HL-60/S4 treated with retinoic acid at 250 ng/mL for 4 days and 3 days (cell line): ENCODE results near the gene POU2AF2.
"Not testable (repeated sequence)": the region's sequence is repeated elsewhere in the genome, so short reads cannot be mapped to it uniquely, and the experiment has no call there.

Experiments
- in situ Hi-C: fragments of 300-500 bp; cut with MboI; formaldehyde crosslinking; loops from 2 replicates; pipeline ENCODE4 v1.7.0; 2022; ENCODE audit warnings: low sequenced_read_pairs

POU2AF2 gene, protein sequence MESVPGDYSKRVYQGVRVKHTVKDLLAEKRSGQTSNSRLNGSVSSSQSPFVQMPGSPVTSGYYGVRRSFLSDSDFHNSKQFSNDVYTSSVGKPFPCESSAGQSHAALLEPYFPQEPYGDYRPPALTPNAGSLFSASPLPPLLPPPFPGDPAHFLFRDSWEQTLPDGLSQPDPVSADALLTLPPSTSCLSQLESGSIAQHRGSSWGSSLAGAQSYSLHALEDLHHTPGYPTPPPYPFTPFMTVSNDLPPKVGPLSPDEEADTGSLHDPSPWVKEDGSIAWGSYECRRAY

DNA sequence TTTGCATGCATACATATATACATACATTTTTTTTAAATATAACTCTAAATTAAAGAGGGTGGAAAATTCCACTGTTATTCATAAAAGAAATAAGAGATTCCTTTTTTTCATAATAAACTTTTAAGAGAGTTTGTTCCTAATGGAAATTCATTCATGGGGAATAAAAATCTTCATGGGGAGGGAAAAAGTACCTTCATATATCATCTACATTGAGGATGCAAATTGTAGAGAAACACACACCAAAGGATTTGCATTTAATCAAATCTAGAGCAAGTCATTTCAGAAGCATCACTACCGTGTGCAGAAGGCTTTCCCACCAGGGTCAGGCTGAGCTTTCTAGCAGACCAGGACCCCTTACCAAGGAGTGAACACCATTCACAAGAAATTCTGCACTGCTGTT, at the start of gene POU2AF2:
POU2AF2 (plus strand) TSS at position 301 of the 400 bp plus-strand sequence. CDS start 129 bp downstream, outside the sequence.
- in situ Hi-C loops: loop anchor here (25.0 kb wide), 1 partner anchor 783 kb away; no protein-coding TSS in a partner anchor

DNA sequence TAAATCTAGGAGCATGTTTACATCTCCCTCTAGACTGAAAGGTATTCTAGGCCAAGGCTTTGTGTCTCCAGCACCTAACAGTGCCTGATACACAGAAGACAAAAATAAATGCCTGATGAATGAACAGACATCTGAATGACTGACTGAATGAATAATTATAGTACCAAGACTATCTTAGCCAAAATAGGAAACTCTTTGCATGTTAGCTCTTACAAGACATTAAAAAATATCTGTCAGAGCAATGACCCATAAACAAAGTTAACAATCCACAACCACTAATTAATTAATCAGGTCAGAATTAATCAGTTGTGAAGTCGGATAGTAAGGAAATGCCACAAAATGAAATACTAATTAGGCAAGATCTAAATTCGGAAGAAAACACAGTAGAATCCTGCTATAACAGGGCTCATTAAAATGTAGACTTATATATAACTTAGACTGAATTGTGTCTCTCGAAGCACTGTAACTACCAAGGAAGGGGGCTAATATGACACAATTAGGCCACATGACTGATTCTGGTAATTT, 45.5 kb upstream of the POU2AF2 start:
- in situ Hi-C loops: no loop called here

DNA sequence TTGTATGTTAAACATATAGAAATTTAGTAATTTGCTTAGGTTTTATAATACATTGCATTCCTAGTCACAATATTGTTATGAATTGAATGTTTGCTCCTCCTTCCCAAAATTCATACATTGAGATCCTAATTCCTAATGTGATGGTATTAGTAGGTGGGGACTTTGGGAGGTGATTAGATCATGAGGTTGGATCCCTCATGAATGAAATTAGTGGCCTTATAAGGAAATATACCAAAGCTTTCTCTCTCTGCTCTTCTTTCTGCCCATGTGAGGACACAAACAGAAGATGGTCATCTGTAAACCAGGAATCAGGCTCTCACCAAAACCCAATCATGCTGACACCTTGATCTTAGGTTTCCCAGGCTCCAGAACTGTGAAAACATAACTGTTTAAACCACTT, 41.3 kb upstream of the POU2AF2 start:
- in situ Hi-C loops: no loop called here

DNA sequence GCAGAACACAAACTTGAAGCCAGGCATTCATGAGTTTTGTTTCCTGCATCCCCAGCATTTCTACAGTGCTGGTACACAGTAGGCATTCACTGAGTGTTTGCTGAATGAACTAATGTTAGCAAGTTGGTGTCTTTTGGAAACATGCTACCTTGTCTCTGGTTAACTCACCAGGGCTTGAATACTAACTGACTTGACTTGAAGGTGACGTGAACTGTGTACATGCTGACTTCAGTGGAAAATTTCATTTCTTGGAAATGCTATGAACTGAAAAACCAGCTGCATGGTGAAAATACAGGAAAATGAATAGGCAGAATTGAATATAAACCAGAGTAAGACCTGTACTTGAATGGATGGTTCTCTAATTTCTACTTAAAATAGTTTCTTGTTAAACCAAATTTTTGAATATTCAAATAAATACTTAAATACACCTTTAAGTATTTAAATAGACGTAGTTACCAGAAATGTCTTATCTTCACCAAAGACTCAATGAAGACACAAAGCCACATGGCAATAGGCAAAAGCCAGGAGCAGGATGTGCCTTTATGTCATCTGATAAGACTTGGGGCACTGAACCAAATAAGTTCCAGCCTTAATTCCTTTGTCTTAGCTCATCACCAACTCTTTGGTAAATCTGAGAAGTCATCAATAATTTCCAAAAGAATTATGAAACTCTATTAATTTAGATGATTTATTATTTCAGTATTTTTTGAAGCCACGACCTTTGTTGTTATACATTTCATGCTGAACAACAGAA, 39.7 kb upstream of the POU2AF2 start:
- in situ Hi-C loops: no loop called here

DNA sequence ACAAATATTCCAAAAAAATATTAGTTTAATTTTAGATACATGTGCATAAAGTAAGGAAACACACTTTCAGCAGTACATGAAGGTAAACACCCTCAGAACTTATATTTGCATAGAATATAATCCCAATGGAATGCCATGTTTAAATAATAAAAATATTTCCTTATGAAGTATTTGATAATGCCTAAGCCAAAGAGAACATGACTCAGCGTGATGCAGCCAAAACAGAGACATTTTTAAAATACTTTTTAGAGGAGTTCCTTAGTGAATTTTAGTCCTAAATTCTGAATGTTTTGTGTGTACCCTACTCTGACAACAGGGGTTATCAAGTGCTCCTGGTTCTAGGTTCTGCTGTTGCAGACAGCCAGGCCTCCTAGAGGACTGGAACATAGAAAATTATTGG, 39.1 kb upstream of the POU2AF2 start:
- in situ Hi-C loops: no loop called here

DNA sequence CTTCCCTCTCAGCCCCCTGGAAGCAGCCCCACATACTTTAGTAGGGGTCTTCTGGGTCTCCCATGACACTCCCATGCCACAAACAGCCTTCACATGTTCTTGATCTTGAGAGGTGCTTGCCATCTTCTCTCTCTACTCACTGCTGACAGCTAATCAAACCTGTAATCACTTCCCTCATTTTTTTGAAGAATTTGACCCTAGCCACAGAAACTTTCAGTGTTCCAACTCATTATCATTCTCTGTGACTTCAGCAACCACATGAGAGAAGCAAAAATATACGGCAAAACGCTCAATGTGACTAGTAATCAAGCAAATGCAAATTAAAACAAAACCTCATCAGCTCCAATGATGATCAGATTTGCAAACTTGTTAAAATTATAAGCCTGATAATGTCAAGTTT, 38.3 kb upstream of the POU2AF2 start:
- in situ Hi-C loops: no loop called here

DNA sequence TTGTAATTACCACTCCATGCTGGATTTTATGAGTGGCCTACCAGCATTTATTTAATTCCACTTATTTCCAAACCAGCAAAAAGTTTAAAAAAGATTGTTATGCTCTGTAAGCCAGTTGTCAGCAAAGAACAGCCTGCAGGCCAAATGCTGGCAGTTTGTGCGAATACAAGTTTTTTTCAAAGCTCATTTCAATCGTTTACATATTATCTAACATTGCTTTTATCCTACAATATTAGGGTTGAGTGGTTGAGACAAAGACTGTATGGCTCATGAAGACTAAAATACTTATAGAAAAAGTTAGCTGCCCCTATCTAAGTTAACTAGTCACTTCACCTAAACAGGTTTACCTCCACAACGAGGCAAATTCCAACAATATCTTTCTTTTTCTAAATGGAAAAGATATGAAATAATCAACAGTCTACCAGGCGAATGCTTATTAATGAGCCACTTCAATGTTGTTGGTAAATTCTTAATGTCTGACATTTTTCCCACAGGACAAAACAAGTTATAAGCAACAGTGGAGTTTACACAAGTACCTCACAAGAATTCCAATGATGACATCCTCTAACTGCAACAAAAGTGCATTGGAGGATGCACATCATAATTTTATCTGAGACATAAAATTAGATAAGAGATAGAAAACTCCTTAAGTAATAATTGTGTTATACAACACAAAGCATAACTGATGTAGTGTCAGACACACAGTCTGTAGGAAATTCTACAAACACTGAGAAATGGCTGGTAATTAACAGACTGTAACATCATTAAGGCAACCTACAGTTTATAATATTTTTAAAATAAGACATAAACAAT, 35.8 kb upstream of the POU2AF2 start:
- in situ Hi-C loops: no loop called here

DNA sequence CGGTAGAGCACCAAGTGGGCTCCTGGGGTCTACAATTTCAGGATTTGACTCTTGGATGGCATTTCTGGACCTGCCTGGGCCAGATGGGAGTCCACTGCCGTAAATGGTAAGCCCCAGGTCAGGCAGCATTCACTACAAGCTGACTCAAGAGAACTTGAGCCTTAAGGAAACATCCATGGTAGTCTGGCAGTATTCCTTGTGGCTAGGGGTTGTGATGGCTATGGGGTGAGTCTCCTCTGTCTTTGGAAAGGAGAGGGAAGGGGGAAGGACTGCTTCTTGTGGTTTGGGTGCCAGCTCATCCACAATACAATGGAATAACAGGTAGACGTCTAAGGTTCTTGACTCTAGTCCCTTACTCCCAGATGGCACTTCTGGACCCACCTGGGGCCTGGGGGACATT, 32.3 kb upstream of the POU2AF2 start:
- in situ Hi-C loops: no loop called here

DNA sequence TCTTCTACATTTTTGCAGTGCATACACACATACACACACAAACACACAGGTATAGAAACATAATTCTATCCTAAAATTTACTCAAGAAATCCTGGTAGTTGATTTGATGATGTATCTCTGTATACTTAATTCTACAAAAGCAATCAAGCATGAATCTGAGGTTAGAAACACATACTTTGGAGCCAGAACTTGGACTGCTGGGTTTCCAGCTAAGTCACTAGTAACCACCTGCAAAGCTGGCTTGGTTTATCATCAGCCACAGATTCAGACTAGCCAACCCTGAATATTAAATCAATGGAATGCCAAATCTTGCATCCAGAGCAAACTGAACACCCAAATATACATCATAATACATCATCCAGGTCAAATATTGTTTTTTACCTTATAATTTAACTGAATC, 24.8 kb upstream of the POU2AF2 start:
- in situ Hi-C loops: no loop called here

DNA sequence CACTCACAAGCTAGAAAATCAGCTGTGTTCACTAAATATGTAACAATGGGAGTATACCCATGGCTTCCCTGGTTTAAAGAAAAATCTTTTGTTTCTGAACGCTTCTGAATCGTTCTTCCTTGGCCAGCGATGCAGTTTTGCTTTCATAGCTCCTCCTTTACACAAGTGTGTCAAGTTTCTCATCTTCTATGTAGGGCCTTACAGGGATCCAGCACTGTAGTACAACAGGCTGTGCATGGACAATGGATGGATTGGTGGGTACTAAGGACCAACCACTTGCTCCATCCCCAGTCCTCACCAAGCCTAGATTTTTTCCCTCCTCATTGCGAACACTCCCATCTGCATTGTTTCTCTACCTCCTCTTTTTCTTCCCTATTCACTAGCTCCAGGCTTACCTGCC, 24.3 kb upstream of the POU2AF2 start:
- in situ Hi-C loops: no loop called here

DNA sequence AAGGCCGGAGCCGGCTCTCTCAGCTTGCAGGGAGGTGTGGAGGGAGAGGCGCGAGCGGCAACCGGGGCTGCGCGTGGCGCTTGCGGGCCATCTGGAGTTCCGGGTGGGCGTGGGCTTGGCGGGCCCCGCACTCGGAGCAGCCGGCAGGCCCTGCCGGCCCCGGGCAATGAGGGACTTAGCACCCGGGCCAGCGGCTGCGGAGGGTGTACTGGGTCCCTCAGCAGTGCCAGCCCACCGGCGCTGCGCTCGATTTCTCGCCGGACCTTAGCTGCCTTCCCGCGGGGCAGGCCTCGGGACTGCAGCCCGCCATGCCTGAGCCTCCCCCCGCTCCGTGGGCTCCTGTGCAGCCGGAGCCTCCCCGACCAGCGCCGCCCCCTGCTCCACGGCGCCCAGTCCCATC, 23.6 kb upstream of the POU2AF2 start:
- in situ Hi-C loops: not testable (repeated sequence)

DNA sequence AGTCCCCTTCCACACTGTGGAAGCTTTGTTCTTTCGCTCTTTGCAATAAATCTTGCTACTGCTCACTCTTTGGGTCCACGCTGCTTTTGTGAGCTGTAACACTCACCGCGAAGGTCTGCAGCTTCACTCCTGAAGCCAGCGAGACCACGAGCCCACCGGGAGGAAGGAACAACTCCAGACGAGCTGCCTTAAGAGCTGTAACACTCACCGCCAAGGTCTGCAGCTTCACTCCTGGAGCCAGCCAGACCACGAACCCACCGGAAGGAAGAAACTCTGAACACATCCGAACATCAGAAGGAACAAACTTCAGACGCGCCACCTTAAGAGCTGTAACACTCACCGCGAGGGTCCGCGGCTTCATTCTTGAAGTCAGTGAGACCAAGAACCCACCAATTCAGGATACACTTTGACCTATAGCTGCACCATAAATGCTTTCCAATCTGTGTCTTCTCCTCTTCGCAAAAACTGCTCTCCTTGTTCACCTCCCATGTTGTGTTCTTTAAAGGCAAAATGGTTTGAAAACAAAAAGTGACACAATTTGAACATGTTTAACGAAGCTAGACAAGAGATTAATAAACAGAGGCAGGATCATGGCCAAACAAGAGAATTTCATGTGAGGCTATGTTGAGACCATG, 22.6 kb upstream of the POU2AF2 start:
- in situ Hi-C loops: not testable (repeated sequence)

DNA sequence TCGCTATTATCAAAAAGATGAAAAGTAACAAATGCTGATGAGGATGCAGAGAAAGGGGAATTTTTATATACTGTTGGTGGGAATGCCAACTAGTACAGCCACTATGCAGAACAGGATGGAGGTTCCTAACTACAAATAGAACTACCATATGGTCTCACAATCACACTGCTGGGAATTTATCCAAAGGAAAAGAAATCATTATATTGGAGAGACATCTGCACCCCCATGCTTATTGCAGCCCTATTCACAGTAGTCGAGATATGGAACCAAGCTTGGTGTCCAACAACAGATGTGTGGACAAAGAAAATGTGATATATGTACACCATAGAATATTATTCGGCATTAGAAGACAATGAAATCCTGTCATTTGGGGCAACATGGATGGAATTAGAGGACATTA, 19.6 kb upstream of the POU2AF2 start:
- in situ Hi-C loops: loop anchor here (25.0 kb wide), 1 partner anchor 764 kb away; no protein-coding TSS in a partner anchor

DNA sequence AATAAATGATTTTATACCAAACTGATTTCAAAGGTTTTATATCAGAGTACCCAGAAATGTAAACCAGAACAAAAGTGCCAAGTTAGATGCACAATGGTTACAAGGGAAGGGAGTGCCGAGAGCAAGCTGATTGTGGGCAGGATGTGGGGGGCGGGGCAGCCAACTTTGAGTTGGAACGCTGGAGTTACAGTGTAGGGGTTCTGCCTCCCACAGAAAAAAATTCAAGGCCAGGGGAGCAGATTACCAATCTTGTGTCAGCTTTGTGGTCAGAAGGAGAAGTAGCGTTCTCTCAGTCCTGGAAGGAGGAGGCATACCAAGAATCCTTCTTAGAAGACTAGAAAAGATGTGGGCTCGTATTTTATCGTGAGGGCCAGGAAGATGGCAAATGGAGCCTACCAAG, 15.9 kb upstream of the POU2AF2 start:
- in situ Hi-C loops: loop anchor here (25.0 kb wide), 1 partner anchor 767 kb away; no protein-coding TSS in a partner anchor

DNA sequence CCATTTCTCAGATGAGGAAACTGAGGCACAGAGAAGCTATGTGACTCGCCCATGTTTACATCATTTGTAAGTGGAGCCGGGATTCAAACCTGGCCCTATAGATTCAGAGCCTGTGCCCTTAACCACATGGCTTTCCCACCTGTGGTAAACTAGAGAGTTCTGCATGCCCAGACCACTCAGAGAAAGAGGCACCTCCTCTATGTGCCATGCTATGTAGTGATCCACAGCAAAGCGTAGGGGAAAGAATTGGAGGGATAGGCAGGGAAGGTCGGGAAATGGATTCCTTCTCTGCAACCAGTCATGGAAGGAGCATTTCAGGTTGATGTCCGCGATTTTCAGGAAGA, 15.4 kb upstream of the POU2AF2 start:
- in situ Hi-C loops: loop anchor here (25.0 kb wide), 1 partner anchor 768 kb away; no protein-coding TSS in a partner anchor

DNA sequence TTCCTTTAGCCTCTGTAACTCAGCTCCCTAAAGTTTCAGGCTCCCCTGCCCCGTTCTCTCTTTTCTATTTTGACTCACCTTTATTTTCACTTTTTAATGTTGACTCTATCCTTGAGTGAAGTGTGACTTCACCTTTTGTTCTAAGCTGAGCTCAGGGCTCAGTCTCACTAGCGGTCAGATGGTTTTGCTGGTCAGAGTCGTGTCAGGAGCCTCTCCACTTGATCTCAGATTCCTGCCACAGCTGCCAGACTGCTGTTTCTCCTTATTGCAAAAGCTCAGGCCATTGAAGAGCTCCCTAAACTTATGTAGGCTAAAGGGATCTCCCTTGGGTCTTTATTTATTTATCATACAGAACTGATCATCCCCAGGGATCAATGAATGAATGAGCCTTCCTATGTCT, 13.7 kb upstream of the POU2AF2 start:
- in situ Hi-C loops: loop anchor here (25.0 kb wide), 1 partner anchor 770 kb away; no protein-coding TSS in a partner anchor

DNA sequence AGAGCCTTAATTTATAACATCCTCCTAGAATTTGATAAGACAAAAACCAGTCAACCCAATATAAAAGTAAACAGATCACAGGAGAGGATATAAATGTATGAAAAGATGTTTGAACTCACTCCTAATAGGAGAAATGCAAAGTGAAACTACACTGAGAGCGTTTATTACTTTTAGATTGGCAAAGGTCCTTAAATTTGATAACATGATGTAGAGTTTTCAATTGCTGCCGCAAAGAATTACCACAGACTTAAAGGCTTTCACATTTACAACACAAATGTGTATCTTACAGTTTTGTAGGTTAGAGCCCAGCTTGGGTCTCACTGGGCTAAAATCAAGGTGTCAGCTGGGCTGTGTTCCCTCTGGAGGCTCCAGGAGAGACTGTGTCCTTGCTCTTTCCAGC, 9.1 kb upstream of the POU2AF2 start:
- in situ Hi-C loops: loop anchor here (25.0 kb wide), 1 partner anchor 774 kb away; no protein-coding TSS in a partner anchor

DNA sequence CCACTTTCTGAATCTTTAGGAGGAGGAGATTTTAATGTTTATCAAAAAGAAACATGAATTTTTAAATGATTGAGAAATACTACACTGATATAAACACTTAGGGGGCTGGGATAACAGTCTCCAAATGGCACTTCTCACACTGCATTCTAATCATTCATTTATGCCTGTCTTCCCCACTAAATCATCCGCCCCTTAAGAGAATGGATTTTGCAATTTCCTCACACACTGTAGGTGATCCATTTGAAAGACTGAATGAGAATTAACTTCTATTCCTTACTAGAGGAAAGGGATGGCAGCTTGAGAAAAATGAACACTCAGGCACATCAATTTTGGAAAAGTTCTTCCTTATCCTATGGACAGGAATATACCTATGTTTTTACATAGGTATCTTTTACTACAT, 7.6 kb upstream of the POU2AF2 start:
- in situ Hi-C loops: loop anchor here (25.0 kb wide), 1 partner anchor 776 kb away; no protein-coding TSS in a partner anchor

DNA sequence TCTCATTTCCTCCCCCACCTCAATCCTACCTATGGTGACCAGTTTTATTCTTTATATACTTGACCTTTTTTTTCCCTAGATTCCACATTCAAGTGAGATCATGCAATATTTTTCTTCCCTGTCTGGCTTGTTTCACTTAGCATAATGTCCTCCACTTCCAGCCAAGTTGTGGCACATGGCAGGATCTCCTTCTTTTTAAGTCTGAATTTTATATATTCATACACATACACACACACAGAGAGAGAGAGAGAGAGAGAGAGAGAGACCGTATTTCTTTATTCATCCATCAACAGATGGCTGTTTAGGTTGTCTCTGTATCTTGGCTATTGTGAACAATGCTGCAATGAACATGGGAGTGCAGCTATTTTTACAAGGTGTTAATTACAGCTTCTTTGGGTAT, 1.4 kb downstream of the POU2AF2 start:
- in situ Hi-C loops: loop anchor here (25.0 kb wide), 1 partner anchor 785 kb away; no protein-coding TSS in a partner anchor

DNA sequence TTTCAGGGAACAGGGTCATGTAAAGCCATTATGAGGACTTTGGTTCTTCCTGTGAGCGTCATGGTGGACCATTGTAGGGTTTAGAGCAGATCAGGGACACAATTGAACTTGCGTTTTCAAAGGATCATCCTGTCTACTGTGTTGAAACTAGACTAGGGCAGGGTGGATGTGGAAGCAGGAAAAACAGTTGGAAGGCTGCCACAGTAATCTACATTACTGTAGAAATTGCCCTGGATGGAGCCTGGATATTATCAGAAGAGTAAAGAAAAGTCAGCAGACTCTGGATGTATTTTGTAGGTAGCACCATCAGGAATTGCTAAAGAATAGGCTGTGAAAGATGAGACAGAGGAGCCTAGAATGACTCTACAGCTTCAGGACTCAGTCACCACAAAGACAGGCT, 5.4 kb downstream of the POU2AF2 start:
- in situ Hi-C loops: no loop called here
